ENCODE data around the gene WIPF3. TPM values are rescaled to one million over a fixed set of nuclear protein-coding genes. Genes with fewer than 3 reads are reported as not detected.

Gene WIPF3
- total RNA-seq, 6 donors from 2014 or later: 0.34 to 1.3 (median 0.96) TPM; not detected in 2

DNA sequence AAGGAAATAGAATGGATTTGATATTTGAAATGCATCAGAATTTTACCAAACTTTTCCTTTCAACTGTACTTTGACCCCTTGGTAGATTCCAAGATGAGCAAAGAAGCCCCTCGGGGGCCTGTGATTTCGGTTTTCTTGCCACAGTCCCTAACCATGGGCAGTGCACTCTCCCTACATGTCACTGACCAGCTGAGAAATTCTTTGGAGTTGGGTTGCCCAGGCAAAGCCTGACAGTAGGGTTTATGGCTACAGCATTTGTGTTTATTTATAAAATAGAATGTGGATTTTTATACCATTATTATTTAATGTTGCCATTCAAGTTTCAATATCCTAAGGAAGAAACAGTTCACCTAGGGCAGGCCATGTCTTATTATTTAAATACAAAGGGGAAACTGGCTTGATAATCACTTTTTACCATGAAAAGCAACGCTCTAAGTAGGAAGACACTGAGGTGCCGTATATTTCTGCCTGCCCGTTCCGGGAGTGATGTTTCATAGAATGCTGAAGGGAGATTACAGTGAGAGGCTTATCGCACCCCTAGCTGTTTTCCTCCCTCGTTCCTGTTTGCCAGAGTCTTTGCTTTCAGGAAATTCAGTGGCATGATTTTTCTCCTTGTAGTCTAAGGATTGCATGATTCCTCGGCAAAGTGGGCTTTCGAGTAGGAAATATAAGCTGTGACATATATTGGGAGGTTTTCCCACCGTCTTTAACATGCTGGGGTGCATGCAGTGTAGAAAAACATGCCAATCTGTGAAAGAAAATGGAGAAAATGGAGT is 35.8 kb downstream of the WIPF3 start:
- H3K4me1 ChIP-seq: peaks cover 0 to 3% (median 0%) of the 10 kb centered on the region in 4 donors
- no peak overlapping the region for H3K4me3 ChIP-seq
- no peaks in the 10 kb centered on the region for H3K36me3 ChIP-seq
- WGBS, 2 donors: 75 to 87% methylated on average over 11 of the region's 11 CpGs
- ATAC-seq (ENCODE audit: low FRiP score in 2 of 2): no peak
- no peaks in the 10 kb centered on the region for H3K9me3 ChIP-seq
- no peak for TF ChIP-seq POLR2AphosphoS5 (IDR thresholded peaks at IDR 0.05)
- TF ChIP-seq, protein P1, sequence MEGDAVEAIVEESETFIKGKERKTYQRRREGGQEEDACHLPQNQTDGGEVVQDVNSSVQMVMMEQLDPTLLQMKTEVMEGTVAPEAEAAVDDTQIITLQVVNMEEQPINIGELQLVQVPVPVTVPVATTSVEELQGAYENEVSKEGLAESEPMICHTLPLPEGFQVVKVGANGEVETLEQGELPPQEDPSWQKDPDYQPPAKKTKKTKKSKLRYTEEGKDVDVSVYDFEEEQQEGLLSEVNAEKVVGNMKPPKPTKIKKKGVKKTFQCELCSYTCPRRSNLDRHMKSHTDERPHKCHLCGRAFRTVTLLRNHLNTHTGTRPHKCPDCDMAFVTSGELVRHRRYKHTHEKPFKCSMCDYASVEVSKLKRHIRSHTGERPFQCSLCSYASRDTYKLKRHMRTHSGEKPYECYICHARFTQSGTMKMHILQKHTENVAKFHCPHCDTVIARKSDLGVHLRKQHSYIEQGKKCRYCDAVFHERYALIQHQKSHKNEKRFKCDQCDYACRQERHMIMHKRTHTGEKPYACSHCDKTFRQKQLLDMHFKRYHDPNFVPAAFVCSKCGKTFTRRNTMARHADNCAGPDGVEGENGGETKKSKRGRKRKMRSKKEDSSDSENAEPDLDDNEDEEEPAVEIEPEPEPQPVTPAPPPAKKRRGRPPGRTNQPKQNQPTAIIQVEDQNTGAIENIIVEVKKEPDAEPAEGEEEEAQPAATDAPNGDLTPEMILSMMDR (IDR thresholded peaks at IDR 0.05): no peak
- no peak for TF ChIP-seq EP300 (IDR thresholded peaks at IDR 0.05)
- no peak for TF ChIP-seq POLR2A (IDR thresholded peaks at IDR 0.05)
- DNase-seq: no peak
- no peak overlapping the region for H3K27ac ChIP-seq
- H3K27me3 ChIP-seq: no peaks in the 10 kb centered on the region

DNA sequence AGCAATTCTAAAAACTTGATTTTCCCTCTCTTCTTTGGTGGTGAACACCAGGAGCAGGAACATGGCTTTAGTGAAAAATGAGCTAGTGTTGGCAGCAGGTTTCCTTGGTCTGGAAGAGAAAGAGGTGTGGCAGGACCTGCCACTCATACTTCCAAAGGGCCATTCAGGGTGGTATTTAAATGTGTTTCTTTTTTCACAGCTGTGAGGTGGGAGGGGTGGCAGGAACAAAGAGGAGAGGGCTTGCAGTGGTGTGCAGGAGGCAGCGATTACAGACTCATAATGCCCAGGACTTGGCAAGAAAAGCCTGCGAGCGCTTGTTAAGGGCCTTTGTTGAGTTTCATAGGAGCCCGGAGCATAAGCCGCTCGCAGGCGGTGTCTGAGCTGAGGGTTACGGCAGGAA is 36.8 kb downstream of the WIPF3 start:
- Histone ChIP-seq H3K36me3 (no peaks in the 10 kb centered on the region), H3K27ac (no peak overlapping the region), H3K27me3 (no peaks in the 10 kb centered on the region), H3K9me3 (no peaks in the 10 kb centered on the region), H3K4me3 (no peak overlapping the region), H3K4me1 (peaks cover 0 to 3% (median 0%) of the 10 kb centered on the region in 4 donors)
- no peak for DNase-seq
- no peak for TF ChIP-seq POLR2AphosphoS5 (IDR thresholded peaks at IDR 0.05)
- TF ChIP-seq, protein P1 (IDR thresholded peaks at IDR 0.05): no peak
- TF ChIP-seq POLR2A (IDR thresholded peaks at IDR 0.05): no peak
- no peak for TF ChIP-seq EP300 (IDR thresholded peaks at IDR 0.05)
- 56 to 76% methylated on average over 8 of the region's 8 CpGs for WGBS, 2 donors
- no peak for ATAC-seq (ENCODE audit: low FRiP score in 2 of 2)

DNA sequence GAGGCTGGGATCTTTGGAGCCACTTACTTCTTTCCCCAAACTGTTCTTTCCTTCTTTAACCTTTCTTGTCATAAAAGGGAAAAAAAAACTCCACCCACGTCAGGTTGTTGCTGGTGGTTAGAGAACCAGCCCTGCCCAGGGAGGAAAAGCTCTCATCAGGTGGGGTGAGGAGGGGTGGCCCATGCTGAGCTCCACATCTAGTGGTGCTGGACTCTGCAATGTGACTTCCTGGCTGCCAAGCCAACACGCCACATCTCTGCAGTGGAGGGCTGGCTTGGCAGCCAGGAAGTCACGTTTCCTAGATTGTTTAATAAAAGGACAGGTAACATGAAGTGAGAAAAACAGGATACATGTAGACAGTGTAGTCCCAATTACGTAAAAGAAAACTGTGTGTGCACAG is 37.4 kb downstream of the WIPF3 start:
- ATAC-seq (ENCODE audit: low FRiP score in 2 of 2): no peak
- no peak overlapping the region for H3K27ac ChIP-seq

DNA sequence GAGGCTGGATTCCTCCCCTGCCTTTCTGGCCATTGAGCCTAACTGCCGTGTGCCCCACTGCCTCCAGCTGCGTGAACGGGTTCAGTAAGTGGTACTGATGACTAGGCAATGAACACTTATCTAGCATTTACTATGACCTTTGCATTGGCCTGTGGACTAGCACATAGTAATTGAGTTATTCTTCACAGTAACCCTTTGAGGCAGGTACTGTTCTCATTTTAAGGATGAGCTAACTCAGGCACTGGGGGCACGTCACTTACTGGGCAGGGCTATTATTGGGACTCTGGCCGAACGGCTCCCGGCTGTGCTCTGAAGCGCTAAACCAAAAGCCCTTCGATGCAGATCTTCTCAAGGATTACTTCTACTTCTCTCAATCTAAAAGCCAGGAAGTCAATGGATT is 38.3 kb downstream of the WIPF3 start:
- H3K4me1 ChIP-seq: peaks cover 0 to 3% (median 0%) of the 10 kb centered on the region in 4 donors
- 88 to 93% methylated on average over 9 of the region's 9 CpGs for WGBS, 2 donors
- ATAC-seq (ENCODE audit: low FRiP score in 2 of 2) (no peak), DNase-seq (no peak)
- no peak overlapping the region for H3K4me3 ChIP-seq
- no peaks in the 10 kb centered on the region for H3K36me3 ChIP-seq
- no peak overlapping the region for H3K27ac ChIP-seq
- H3K27me3 ChIP-seq: no peaks in the 10 kb centered on the region
- H3K9me3 ChIP-seq: no peaks in the 10 kb centered on the region
- TF ChIP-seq POLR2AphosphoS5 (IDR thresholded peaks at IDR 0.05): no peak
- TF ChIP-seq, protein P1 (IDR thresholded peaks at IDR 0.05): no peak
- TF ChIP-seq EP300 (IDR thresholded peaks at IDR 0.05): no peak
- TF ChIP-seq POLR2A (IDR thresholded peaks at IDR 0.05): no peak

More for the DNA sequence above, 37.4 kb downstream of the WIPF3 start:
- no peak for DNase-seq
- peaks cover 0 to 3% (median 0%) of the 10 kb centered on the region in 4 donors for H3K4me1 ChIP-seq
- no peak overlapping the region for H3K4me3 ChIP-seq
- H3K27me3 ChIP-seq: no peaks in the 10 kb centered on the region
- H3K9me3 ChIP-seq: no peaks in the 10 kb centered on the region
- no peak for TF ChIP-seq EP300 (IDR thresholded peaks at IDR 0.05)
- no peak for TF ChIP-seq POLR2AphosphoS5 (IDR thresholded peaks at IDR 0.05)
- TF ChIP-seq POLR2A (IDR thresholded peaks at IDR 0.05): no peak
- TF ChIP-seq, protein P1 (IDR thresholded peaks at IDR 0.05): no peak
- WGBS, 2 donors: 35 to 37% methylated on average over 4 of the region's 4 CpGs
- no peaks in the 10 kb centered on the region for H3K36me3 ChIP-seq

DNA sequence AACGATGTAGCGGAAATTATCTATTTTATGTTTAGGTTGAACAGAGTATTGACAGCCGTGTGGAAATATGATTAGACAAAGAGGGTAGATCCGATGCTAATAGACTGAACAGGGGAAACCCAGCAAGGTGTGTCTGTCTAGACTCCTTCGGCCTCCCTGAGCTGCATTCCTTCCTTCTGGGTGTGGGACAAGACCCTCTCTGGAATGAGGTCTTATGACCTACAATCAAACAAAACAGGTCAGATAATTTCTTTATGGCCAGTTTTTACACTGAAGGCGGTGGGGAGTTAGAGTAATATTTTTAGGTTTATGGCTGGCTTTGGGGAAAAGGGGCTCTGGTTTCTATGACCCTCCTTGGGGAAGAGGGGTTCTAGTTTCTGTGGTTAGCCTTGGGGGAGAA is 41.2 kb downstream of the WIPF3 start:
- Histone ChIP-seq H3K9me3 (no peaks in the 10 kb centered on the region), H3K4me3 (no peak overlapping the region), H3K36me3 (no peaks in the 10 kb centered on the region), H3K4me1 (peaks cover 0 to 3% (median 0%) of the 10 kb centered on the region in 4 donors), H3K27me3 (no peaks in the 10 kb centered on the region), H3K27ac (no peak overlapping the region)
- TF ChIP-seq, protein P1 (IDR thresholded peaks at IDR 0.05): no peak
- TF ChIP-seq POLR2A (IDR thresholded peaks at IDR 0.05): no peak
- TF ChIP-seq POLR2AphosphoS5 (IDR thresholded peaks at IDR 0.05): no peak
- TF ChIP-seq EP300 (IDR thresholded peaks at IDR 0.05): no peak
- no peak for DNase-seq
- 92 to 94% methylated on average over 6 of the region's 6 CpGs for WGBS, 2 donors
- ATAC-seq (ENCODE audit: low FRiP score in 2 of 2): no peak

All from upper lobe of left lung (tissue), 6 donors.